Activated CD4-positive, alpha-beta T cell treated with anti-CD3 and anti-CD28 coated beads for 4 hours (primary cell): ENCODE data around the gene CHCHD1.
"Not testable (repeated sequence)": the region's sequence is repeated elsewhere in the genome, so short reads cannot be mapped to it uniquely, and the experiment has no call there.

Source experiments
- DNase-seq, 2 donors: peaks; one replicate each; pipeline ENCODE4 v3.0.0-alpha.2; 2020

The CHCHD1 gene

DNA sequence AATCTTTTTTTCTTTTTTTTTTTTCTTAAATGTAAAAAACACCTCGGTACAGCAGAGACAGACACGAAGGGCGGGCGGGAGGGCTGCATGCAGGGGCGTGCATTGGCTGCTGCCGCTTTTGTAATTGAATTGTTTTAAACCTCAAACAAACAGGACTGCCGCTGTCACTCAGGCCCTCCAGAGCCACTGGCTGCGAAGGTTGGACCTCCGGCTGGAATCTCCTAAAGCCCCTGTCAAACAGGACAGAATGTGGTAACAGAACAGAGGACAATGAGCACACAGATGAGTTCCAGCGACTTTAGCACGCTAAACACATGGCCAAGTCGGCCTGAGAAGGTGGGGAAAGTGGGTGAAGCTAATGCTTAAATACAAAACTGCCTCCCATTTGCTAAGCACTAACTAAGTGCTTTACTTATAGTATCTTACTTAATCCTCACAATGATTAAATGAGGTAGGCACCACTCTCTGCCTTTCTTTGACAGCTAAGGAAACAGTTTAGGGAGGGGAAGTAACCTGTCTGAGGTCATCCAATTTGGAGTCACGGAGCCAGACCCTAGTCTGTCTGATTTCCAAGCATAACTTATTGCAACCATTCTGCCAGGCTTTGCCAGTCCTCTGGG is 32.5 kb downstream of the CHCHD1 start:
- no peak for DNase-seq

DNA sequence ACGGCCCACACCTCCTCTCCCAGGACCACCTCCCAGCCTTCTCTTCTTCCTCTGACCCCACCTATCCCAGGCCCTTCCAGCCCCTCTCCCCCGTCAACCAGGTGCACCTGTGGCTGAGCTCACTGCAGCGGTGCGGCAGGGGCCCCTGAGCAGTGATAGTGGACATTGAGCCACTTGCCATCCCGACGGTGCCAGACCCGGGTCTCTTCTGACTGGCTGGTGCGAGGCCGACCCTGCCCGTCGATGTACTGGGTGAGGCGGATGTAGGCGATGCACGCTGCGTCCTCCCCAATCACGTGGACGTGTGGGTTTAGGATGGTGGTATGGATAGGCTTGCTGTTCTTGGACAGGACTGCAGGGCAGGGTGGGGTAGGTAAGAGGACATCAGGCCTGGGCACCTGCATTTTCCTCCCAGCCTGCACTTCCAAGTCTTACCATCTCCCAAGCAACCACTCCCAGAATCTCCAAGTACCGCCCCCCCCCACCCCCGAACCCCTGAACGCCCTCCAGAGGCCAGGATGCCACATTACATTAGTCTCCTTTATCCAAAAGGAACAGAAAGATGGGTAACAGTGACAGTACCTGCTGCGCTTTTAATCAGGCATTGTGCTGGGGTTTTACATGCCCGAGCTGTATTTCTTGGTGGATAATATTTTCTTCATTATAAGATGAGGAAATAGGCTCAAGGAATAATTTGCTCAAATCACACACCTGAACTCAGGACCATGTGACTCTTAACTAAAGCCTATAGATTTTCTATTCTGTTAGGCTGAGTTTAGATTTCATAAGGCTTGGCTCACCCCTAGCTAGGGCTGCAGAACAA is 33.3 kb downstream of the CHCHD1 start:
- DNase-seq = no peak

DNA sequence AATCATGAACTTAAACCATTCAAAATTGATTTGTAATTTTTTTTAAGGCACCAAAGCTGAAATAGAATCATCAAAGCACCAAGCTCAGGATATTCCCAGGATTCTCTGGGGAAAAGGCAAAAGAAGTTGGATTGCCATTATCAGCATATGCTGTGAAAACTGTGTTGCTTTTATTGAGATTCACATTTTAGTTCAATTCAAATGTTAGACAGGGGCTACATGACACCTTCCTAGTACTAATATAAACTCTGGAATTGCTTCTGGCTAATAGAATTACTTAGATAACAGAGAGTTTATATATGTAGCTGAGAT is 33.8 kb downstream of the CHCHD1 start:
- DNase-seq = no peak

DNA sequence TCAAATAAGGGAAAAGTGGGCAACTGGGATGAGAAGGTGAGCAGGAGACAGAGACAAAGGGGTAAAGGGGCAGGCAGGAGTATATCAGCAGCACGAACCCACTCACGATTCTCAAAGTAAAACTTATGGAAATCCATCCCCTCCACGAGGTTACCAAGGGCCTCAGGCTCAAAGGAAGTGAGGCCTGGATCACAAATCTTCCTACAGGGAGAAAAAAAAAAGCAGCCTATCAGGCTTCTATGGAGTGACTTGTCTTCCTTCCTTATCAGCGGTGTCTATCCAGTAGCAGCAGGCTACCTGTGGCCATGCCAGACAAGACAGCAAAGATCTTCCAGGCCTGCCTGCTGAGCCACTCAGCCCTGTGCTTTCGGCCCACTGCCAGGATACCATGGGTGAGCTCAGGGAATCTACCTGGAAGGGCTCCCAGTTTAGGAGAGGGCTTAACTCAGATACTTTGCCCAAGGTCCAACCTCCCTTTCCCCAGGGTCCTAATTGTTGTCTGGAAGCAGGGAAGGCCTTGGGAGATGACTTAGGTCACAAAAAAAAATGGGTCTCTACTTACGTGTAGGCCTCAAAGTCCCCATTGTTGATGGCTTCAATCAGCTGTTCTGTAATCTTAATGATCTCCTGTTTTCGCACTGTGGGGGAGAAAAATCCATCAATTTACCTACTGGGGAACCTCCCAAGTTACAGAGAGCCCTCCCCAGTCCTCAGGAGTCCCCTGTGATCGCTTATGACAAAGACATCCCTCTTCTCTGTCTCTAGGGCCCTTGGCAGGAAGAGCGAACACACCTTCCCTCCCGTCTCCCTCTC is 35.3 kb downstream of the CHCHD1 start:
- no peak for DNase-seq

DNA sequence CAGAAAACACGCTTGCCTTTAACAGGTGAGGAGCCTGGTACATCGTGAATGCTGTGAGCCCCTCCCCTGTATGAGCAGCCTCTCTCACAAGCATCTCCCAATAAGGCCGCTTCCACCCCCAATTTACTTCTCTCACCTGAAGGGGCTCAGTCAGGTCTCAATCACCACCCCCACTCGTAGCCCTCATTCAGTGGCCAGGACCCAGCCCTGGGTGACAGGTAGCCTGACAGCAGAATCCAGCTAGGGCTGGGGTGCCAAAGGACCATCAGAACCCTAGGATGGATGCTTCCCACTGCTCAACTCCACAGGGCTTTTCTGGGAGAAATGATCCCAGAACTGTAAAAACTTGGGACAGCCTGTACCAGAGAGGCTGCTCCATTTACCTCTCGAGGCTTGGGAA is 36.0 kb downstream of the CHCHD1 start:
- no peak for DNase-seq

DNA sequence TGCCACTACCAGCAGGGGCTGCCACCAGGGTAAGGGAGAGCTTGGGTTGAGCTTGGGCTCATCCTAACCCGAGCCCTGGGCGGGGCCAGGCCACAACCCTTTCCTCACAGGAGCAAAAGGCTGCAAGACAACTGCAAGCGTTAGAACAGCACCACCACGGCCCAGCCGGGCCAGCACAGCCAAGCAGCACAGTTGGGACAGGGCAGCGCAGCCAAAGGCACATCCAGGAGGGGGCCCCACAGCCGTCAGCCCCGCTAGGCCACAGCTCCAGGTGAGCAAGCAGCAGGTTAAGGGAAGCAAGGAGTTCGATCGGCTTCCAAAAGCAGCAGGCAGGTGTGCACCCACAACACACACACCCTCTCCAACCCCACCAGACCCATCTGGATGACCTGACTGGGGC is 36.6 kb downstream of the CHCHD1 start:
- no peak for DNase-seq

DNA sequence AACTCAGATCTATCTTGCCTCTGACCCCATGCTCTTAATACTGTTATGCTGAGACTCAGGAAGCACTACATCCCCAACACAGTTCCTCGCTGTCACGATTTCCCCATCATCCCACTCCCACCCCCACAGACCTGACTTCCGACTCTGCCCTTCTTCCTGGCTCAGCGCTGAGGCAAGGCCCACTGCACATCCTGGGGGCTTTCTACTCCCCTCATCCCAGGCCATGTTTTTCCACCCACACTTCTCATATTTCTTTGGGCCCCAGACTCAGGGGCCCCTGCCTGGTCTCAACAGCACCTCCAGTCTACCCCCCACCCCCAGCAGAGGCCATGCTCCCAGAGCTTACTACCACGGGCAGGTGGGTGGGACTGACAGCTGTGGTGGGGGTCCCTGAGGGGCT is 37.2 kb downstream of the CHCHD1 start:
- no peak for DNase-seq

DNA sequence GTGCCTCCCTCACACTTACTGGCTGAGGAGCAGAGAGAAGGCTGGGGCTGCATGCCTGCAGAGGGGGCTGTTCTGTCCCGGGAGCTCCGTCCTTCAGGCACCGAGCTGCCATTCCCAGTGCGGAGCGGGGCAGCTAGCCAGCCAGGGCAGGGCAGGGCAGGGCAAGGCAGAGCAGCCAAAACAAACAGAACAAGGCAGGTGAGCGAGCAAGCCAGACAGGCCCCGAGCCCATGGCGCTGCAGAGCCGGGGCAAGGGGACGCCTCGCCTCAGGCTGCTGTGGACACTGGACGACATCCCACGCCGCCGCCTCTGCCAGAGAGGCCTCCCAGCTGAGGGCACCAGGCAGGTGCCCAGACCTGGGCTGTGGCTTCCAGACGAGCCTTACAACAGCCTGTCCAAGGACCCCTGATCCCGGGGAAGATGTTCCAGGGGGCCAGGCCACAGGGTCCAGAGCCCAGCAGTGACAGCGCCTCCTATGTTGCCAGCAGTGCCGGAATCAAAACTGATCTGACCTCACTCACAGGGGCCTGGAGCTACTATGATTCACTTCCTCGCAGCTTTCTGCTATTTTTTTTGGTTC is 37.8 kb downstream of the CHCHD1 start:
- DNase-seq = no peak

DNA sequence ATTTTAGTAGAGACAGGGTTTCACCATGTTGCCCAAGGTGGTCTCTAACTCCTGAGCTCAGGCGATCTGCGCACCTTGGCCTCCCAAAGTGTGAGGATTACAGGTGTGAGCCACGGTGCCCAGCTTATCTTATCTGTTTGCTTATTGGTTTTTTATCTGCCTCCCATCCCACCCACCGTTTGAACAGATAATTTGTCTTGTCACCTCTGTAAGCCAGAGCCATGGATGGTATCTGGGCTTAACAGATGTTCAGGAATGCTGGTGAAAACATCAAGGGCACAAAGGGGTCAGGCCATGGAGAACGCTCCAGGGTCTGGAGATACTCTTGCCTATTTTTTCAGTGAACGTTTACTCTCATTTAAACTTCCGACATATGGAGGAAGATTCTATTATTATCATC is 41.5 kb downstream of the CHCHD1 start:
- DNase-seq = no peak

DNA sequence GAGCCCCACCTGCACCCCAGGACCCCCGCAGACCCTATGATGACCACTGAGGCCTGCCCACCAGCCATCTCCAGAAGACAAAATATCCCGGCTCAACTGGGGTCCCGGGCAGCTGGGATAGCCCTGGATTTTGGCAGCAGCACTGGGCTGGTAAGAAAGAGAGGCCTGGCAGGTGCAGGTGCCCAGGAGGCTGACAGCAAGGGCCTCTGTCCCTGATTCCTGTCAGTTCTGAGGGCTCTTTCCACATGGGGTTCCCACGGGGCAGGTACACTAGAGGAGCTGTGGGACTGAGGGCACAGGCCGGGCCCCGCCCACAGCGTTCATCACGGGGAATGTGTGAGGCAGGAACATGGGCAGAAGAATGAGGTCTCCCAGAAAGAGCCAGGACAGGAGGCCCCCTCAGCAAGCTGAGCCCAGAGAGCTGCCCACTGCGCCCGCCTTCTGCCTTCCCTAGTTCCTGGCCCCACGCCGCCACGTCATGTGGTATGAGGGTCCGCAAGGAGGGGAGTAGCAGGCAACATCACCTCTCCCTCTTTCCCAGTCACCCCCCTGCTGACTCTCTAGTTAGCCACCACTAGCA is 42.4 kb downstream of the CHCHD1 start:
- DNase-seq = no peak

DNA sequence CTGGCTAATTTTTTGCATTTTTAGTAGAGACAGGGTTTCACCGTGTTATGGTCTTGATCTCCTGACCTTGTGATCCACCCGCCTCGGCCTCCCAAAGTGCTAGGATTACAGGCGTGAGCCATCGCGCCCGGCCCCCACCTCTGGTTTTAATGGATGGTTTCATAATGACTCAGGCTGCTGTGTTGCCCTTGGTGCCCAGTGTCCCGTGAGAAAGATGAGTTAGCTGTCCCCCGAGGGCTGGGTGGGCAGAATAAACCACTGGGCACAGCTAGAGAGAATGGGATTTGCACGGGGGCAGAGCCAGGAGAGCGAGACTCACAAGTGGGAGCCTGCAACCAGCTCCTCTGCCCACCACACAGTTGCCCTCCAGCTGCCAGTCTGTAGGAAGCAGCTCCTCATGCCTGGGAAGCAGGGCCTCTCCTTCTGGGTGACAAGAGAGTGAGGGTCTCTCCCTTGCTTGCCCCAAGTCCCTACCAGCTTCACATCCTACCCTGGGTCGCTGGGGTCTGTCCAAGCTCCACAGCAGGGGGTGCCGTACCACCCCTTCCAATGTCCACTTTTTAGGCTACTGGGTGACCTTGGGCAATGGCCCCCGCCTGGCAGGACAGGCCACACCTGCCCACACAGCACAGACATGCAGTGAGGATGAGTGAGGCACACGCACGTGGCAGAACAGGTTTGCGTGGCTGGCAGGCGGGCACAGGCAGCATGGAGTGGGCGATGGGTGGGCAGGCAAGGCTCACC is 45.7 kb downstream of the CHCHD1 start:
- DNase-seq = no peak

DNA sequence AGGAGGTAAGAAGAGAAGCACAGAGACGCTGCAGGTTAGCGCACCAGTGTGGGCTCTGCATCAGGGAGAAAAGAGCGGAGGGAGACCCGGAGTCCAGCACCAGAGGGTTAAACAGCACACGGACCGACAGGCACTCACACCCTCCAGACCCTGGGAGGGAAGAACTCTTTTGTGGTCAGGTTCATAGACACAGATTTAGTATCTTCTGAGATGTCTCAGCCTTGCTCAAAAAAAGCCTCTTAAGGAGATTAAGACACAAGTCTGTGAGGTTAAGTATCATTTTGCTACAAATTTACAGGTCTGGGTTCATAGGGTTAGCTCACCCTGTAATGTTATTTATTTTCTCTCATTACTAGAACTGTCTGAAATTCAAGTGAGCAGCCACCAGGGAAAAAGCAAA is 46.3 kb downstream of the CHCHD1 start:
- DNase-seq = no peak

DNA sequence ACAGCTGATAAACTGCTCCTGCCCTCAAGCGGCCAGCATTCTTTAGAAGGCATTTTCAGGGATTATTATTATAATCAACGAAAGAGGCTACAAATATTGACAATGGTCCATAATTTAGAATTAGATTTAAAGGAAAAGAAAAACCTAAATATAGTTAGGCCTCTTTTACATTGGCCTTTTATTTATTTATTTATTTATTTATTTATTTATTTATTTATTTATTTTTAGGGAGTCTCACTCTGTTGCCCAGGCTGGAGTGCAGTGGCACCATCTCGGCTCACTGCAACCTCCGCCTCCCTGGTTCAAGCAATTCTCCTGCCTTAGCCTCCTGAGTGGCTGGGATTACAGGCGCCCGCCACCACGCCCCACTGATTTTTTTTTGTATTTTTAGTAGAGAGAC is 47.2 kb downstream of the CHCHD1 start:
- DNase-seq = not testable (repeated sequence)
